ENCODE measurements around the gene TBC1D1. TPM values are rescaled to one million over a fixed set of nuclear protein-coding genes. Genes with fewer than 3 reads are reported as not detected.
A peak's percentile ranks its signal among the peaks of the same experiment; 100 is the strongest.

TBC1D1 gene
- total RNA-seq, 2 donors from 2014 or later = 55.3 to 77.4 TPM

DNA sequence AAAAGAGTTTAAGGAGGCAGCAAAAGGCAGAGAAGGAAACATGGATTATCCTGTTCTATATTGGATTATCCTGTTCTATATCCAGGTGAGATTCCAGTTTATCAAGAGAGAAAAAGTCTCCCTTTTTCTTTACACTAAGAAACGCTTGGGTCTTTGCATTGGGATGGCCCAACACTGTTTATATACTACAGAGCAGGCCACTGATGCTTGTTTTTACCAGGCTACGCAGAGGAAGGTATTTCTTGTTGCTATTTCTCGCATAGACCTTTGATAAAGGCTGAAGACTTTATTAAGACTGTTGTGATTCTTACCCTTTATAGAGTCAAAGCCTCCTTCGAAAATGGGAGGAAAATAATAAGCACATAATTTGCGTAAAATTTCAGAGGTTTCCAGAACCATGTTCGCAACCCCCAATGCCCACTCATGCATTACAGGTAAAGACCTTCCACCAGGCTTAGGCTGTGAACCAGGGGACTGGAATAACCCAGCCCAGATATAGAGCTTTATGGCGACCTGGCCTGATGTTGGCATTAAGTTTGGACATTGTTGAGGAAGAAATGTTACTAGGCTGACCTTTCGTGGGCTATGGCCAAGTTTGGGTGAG lies 287.6 kb downstream of the TBC1D1 start:
- Histone ChIP-seq H3K27ac (no peak overlapping the region), H3K4me1 (no peaks in the 10 kb centered on the region), H3K36me3 (no peaks in the 10 kb centered on the region), H3K4me3 (no peak overlapping the region), H3K9me3 (no peaks in the 10 kb centered on the region), H3K9ac (ENCODE audit: low read depth in 2 of 2, low read length in 2 of 2) (peak overlapping the region in 1 of 2 donors; percentile 52), H3K27me3 (no peaks in the 10 kb centered on the region)
- TF ChIP-seq, protein P1, sequence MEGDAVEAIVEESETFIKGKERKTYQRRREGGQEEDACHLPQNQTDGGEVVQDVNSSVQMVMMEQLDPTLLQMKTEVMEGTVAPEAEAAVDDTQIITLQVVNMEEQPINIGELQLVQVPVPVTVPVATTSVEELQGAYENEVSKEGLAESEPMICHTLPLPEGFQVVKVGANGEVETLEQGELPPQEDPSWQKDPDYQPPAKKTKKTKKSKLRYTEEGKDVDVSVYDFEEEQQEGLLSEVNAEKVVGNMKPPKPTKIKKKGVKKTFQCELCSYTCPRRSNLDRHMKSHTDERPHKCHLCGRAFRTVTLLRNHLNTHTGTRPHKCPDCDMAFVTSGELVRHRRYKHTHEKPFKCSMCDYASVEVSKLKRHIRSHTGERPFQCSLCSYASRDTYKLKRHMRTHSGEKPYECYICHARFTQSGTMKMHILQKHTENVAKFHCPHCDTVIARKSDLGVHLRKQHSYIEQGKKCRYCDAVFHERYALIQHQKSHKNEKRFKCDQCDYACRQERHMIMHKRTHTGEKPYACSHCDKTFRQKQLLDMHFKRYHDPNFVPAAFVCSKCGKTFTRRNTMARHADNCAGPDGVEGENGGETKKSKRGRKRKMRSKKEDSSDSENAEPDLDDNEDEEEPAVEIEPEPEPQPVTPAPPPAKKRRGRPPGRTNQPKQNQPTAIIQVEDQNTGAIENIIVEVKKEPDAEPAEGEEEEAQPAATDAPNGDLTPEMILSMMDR (IDR thresholded peaks at IDR 0.05) = no peak
- intact Hi-C loops (cut with DNase I) = loop anchor here (2.0 to 5.0 kb wide), 2 partner anchors 116 to 552 kb away; no protein-coding TSS in a partner anchor
- DNase-seq = no peak

DNA sequence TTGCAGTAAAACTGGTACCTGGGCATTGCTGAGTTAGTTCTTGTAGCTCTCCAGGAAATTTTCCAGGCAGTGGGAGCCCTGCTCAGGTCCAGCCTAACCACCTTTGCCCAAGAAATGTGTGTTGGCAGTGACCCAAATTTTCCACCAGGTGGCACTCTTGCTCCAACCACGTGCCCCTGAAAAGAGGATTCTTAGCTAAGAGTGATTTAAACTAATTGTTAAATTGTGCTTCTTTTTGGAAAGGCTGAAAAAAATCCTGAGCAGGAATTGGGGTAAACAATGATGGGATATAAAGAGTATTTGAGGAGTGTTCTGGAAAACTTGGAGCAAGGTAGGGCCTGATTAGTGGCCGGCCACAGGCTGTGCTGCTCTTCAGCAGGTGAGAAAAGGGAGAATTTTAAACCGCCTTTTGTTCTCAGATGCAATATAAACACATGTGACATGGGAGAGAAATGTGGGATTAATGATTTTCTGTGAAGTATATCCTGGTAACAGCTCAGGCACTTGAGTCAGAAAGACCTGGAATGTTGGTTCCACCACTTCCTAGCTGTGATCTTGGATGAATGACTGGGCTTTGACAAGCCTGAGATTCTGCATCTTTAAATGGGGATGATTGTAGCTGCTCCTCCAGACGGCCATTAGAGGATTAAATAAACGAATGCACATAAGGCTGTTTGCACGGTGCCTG lies 288.9 kb downstream of the TBC1D1 start:
- H3K27ac ChIP-seq = peak overlapping the region; percentile 38
- H3K9me3 ChIP-seq = no peaks in the 10 kb centered on the region
- intact Hi-C loops (cut with DNase I) = loop anchor here (2.0 to 5.0 kb wide), 3 partner anchors 118 to 551 kb away; no protein-coding TSS in a partner anchor
- H3K4me1 ChIP-seq = no peaks in the 10 kb centered on the region
- TF ChIP-seq, protein P1 (IDR thresholded peaks at IDR 0.05) = peak; percentile 99
- H3K27me3 ChIP-seq = no peaks in the 10 kb centered on the region
- H3K36me3 ChIP-seq = no peaks in the 10 kb centered on the region
- H3K9ac ChIP-seq (ENCODE audit: low read depth in 2 of 2, low read length in 2 of 2) = peak overlapping the region in 1 of 2 donors; percentile 52
- peak; percentile 88 for DNase-seq
- H3K4me3 ChIP-seq = no peak overlapping the region

DNA sequence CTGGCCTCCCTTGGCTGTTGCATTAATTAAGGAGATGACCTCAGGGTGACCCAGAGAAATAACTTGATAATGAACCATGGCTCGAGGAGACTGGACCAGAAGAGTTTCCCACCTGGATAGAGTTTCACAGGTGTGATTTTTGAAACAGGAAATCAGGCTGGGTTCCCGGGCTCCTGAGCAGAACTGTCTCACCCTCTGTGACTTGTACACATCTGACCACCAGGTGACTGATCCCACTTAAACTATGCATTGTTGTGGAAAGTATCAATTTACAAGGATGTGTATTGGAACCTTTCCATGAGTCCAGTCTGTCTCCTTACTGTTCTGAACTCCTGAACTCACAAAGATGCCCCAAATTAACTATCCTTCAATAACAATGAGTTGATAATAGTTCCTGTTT lies 289.6 kb downstream of the TBC1D1 start:
- Histone ChIP-seq H3K4me1 (no peaks in the 10 kb centered on the region), H3K36me3 (no peaks in the 10 kb centered on the region), H3K9ac (ENCODE audit: low read depth in 2 of 2, low read length in 2 of 2) (peak overlapping the region in 1 of 2 donors; percentile 52), H3K4me3 (no peak overlapping the region), H3K27ac (peak overlapping the region; percentile 38), H3K27me3 (no peaks in the 10 kb centered on the region), H3K9me3 (no peaks in the 10 kb centered on the region)
- no peak for DNase-seq
- TF ChIP-seq, protein P1 (IDR thresholded peaks at IDR 0.05) = no peak
- intact Hi-C loops (cut with DNase I) = loop anchor here (2.0 kb wide), 1 partner anchor 494 kb away; no protein-coding TSS in a partner anchor

DNA sequence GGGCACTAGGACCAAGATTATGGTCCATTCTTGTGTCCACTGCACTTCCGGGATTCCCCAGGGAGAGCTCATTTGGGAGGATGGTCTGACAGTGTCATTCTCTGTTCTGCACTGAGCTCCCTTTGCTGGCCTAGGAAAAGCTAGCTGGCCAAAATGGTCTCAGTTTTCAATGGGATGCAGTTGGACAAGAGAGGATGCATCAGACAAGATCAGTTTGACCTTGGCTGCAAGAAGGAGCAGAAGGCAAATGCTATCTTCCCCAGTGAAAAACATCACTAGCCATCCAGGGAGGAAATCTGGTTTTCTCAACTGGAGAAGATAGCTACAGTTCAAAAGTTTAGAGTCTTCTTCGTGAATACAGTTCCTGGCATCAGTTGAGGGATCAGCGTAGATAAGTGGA lies 290.4 kb downstream of the TBC1D1 start:
- TF ChIP-seq, protein P1 (IDR thresholded peaks at IDR 0.05) = no peak
- intact Hi-C loops (cut with DNase I) = loop anchor here (2.0 kb wide), 1 partner anchor 494 kb away; no protein-coding TSS in a partner anchor
- Histone ChIP-seq H3K4me3 (no peak overlapping the region), H3K9ac (ENCODE audit: low read depth in 2 of 2, low read length in 2 of 2) (no peak overlapping the region), H3K27ac (no peak overlapping the region), H3K9me3 (no peaks in the 10 kb centered on the region), H3K36me3 (no peaks in the 10 kb centered on the region), H3K27me3 (no peaks in the 10 kb centered on the region), H3K4me1 (no peaks in the 10 kb centered on the region)
- DNase-seq = no peak

DNA sequence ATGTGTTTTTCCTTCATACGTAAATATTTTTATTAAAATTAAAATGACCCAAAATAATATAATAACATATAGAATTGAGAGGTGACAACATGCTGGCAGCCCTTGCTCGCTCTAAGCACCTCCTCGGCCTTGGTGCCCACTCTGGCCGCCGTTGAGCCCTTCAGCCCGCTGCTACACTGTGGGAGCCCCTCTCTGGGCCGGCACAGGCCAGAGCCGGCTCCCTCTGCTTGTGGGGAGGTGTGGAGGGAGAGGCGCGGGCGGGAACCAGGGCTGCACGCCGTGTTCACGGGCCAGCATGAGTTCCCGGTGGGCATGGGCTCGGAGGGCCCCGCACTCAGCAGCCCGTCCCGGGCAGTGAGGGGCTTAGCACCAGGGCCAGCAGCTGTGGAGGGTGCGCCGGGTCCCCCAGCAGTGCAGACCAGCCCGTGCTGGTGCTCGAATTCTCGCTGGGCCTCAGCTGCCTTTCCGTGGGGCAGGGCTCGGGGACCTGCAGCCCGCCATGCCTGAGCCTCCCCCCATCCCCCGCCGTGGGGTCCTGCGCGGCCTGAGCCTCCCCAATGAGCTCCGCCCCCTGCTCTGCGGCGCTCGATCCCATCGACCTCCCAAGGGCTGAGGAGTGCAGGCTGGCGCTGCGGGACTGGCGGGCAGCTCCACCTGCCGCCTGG lies 291.6 kb downstream of the TBC1D1 start:
- intact Hi-C loops (cut with DNase I) = no loop called here

More for the DNA sequence above, 291.6 kb downstream of the TBC1D1 start:
- Histone ChIP-seq H3K27me3 (no peaks in the 10 kb centered on the region), H3K9ac (ENCODE audit: low read depth in 2 of 2, low read length in 2 of 2) (no peak overlapping the region), H3K27ac (no peak overlapping the region), H3K4me1 (no peaks in the 10 kb centered on the region), H3K36me3 (no peaks in the 10 kb centered on the region), H3K4me3 (no peak overlapping the region), H3K9me3 (no peaks in the 10 kb centered on the region)
- no peak for DNase-seq
- TF ChIP-seq, protein P1 (IDR thresholded peaks at IDR 0.05) = no peak
